HEK293 (cell line): ENCODE data around the gene PITHD1.

Experiments used
- BCL11B ChIP-seq: fragments of 450-650 bp; formaldehyde crosslinking; IDR thresholded peaks from 2 replicates; pipeline ENCODE4 v1.5.1; 2016; ENCODE audit warnings: low read depth, missing biosample characterization, missing genetic modification characterization
- KLF10 ChIP-seq: fragments of 450-650 bp; IDR thresholded peaks from 2 replicates; pipeline ENCODE4 v1.5.1; 2018; ENCODE audit warnings: missing biosample characterization, mild to moderate bottlenecking, missing genetic modification characterization
- KLF7 ChIP-seq: fragments of 450-650 bp; formaldehyde crosslinking; IDR thresholded peaks from 2 replicates; pipeline ENCODE4 v1.5.1; 2016; ENCODE audit warnings: missing biosample characterization, missing genetic modification characterization, borderline replicate concordance
- MYNN ChIP-seq: fragments of 450-650 bp; formaldehyde crosslinking; IDR thresholded peaks from 2 replicates; pipeline ENCODE4 v1.5.1; 2016; ENCODE audit warnings: missing biosample characterization, missing genetic modification characterization, borderline replicate concordance
- PATZ1 ChIP-seq: fragments of 450-650 bp; formaldehyde crosslinking; IDR thresholded peaks from 2 replicates; pipeline ENCODE4 v1.5.1; 2016; ENCODE audit warnings: missing biosample characterization, missing genetic modification characterization
- ZFP37 ChIP-seq: fragments of 450-650 bp; formaldehyde crosslinking; IDR thresholded peaks from 2 replicates; pipeline ENCODE4 v1.5.1; 2016; ENCODE audit warnings: missing biosample characterization, missing genetic modification characterization
- ZFP69B ChIP-seq: fragments of 450-650 bp; formaldehyde crosslinking; IDR thresholded peaks from 2 replicates; pipeline ENCODE4 v1.5.1; 2016; ENCODE audit warnings: missing biosample characterization, missing genetic modification characterization
- ZNF19 ChIP-seq: fragments of 450-650 bp; formaldehyde crosslinking; IDR thresholded peaks from 2 replicates; pipeline ENCODE4; 2016; ENCODE audit warnings: missing biosample characterization, missing genetic modification characterization, low read depth
- ZNF214 ChIP-seq: fragments of 450-650 bp; formaldehyde crosslinking; IDR thresholded peaks from 2 replicates; pipeline ENCODE4 v1.5.1; 2017; ENCODE audit warnings: missing biosample characterization, mild to moderate bottlenecking, missing genetic modification characterization, borderline replicate concordance
- ZNF521 ChIP-seq: fragments of 450-650 bp; formaldehyde crosslinking; IDR thresholded peaks from 2 replicates; pipeline ENCODE4 v1.5.1; 2017; ENCODE audit warnings: missing biosample characterization, mild to moderate bottlenecking, missing genetic modification characterization
- ZNF600 ChIP-seq: fragments of 450-650 bp; formaldehyde crosslinking; IDR thresholded peaks from 2 replicates; pipeline ENCODE4 v1.5.1; 2016; ENCODE audit warnings: missing biosample characterization, missing genetic modification characterization
- ZNF610 ChIP-seq: fragments of 450-650 bp; formaldehyde crosslinking; IDR thresholded peaks from 2 replicates; pipeline ENCODE4 v1.5.1; 2016; ENCODE audit warnings: missing biosample characterization, missing genetic modification characterization, borderline replicate concordance
- ZNF623 ChIP-seq: fragments of 450-650 bp; formaldehyde crosslinking; IDR thresholded peaks from 2 replicates; pipeline ENCODE4 v1.5.1; 2016; ENCODE audit warnings: missing biosample characterization, missing genetic modification characterization
- ZNF624 ChIP-seq: fragments of 450-650 bp; formaldehyde crosslinking; IDR thresholded peaks from 2 replicates; pipeline ENCODE4 v1.5.1; 2017; ENCODE audit warnings: missing biosample characterization, missing genetic modification characterization
- ZNF785 ChIP-seq: fragments of 450-650 bp; formaldehyde crosslinking; IDR thresholded peaks from 2 replicates; pipeline ENCODE4 v1.5.1; 2016; ENCODE audit warnings: missing biosample characterization, missing genetic modification characterization
- TF ChIP-seq, protein P1 (sequence below): fragments of 450-650 bp; formaldehyde crosslinking; IDR thresholded peaks from 2 replicates; pipeline ENCODE4; 2016; ENCODE audit warnings: missing biosample characterization, missing genetic modification characterization
- TF ChIP-seq, protein P2 (sequence below): fragments of 450-650 bp; formaldehyde crosslinking; IDR thresholded peaks from 2 replicates; pipeline ENCODE4 v1.5.1; 2017; ENCODE audit warnings: missing biosample characterization, missing genetic modification characterization
- TF ChIP-seq, protein P3 (sequence below): fragments of 450-650 bp; formaldehyde crosslinking; IDR thresholded peaks from 2 replicates; pipeline ENCODE4 v1.5.1; 2016; ENCODE audit warnings: missing biosample characterization, missing genetic modification characterization
- TF ChIP-seq, protein P4 (sequence below): fragments of 450-650 bp; formaldehyde crosslinking; IDR thresholded peaks from 2 replicates; pipeline ENCODE4 v1.5.1; 2016; ENCODE audit warnings: missing biosample characterization, missing genetic modification characterization

The PITHD1 gene

GRCh38 chr1:23796466-23797271 is 18.5 kb downstream of the PITHD1 start (continued):
- TF ChIP-seq BCL11B (tag by site-specific recombination) (no peak), ZNF610 (tag by site-specific recombination) (no peak), ZNF600 (tag by site-specific recombination) (0 out of 2 replicates have a peak, but pooled peaks have one; percentile 43), ZNF624 (tag by site-specific recombination) (no peak), KLF7 (tag by site-specific recombination) (no peak), ZNF19 (no peak), ZNF521 (no peak), ZFP69B (tag by site-specific recombination) (no peak), ZNF785 (tag by site-specific recombination) (no peak), ZNF623 (tag by site-specific recombination) (no peak), MYNN (tag by site-specific recombination) (no peak), ZFP37 (tag by site-specific recombination) (no peak), KLF10 (tag by site-specific recombination) (no peak), PATZ1 (tag by site-specific recombination) (0 out of 2 replicates have a peak, but pooled peaks have one; percentile 11), ZNF214 (tag by site-specific recombination) (no peak)
- TF ChIP-seq, protein P1, sequence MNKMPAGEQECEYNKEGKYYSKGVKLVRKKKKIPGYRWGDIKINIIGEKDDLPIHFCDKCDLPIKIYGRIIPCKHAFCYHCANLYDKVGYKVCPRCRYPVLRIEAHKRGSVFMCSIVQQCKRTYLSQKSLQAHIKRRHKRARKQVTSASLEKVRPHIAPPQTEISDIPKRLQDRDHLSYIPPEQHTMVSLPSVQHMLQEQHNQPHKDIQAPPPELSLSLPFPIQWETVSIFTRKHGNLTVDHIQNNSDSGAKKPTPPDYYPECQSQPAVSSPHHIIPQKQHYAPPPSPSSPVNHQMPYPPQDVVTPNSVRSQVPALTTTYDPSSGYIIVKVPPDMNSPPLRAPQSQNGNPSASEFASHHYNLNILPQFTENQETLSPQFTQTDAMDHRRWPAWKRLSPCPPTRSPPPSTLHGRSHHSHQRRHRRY (tag by site-specific recombination) = no peak
- TF ChIP-seq, protein P2, sequence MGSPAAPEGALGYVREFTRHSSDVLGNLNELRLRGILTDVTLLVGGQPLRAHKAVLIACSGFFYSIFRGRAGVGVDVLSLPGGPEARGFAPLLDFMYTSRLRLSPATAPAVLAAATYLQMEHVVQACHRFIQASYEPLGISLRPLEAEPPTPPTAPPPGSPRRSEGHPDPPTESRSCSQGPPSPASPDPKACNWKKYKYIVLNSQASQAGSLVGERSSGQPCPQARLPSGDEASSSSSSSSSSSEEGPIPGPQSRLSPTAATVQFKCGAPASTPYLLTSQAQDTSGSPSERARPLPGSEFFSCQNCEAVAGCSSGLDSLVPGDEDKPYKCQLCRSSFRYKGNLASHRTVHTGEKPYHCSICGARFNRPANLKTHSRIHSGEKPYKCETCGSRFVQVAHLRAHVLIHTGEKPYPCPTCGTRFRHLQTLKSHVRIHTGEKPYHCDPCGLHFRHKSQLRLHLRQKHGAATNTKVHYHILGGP (tag by site-specific recombination) = no peak
- TF ChIP-seq, protein P3, sequence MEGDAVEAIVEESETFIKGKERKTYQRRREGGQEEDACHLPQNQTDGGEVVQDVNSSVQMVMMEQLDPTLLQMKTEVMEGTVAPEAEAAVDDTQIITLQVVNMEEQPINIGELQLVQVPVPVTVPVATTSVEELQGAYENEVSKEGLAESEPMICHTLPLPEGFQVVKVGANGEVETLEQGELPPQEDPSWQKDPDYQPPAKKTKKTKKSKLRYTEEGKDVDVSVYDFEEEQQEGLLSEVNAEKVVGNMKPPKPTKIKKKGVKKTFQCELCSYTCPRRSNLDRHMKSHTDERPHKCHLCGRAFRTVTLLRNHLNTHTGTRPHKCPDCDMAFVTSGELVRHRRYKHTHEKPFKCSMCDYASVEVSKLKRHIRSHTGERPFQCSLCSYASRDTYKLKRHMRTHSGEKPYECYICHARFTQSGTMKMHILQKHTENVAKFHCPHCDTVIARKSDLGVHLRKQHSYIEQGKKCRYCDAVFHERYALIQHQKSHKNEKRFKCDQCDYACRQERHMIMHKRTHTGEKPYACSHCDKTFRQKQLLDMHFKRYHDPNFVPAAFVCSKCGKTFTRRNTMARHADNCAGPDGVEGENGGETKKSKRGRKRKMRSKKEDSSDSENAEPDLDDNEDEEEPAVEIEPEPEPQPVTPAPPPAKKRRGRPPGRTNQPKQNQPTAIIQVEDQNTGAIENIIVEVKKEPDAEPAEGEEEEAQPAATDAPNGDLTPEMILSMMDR (tag by site-specific recombination) = peak; percentile 26; the same call in 1 of the 2 replicates
- TF ChIP-seq, protein P4, sequence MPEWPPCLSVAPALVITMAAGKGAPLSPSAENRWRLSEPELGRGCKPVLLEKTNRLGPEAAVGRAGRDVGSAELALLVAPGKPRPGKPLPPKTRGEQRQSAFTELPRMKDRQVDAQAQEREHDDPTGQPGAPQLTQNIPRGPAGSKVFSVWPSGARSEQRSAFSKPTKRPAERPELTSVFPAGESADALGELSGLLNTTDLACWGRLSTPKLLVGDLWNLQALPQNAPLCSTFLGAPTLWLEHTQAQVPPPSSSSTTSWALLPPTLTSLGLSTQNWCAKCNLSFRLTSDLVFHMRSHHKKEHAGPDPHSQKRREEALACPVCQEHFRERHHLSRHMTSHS (tag by site-specific recombination) = no peak
